ENCODE results near the gene TBC1D24. TPM values are rescaled to one million over a fixed set of nuclear protein-coding genes. Genes with fewer than 3 reads are reported as not detected.

The TBC1D24 gene
- total and polyA plus RNA-seq, 7 donors: 3.2 to 8.9 (median 6.0) TPM

DNA sequence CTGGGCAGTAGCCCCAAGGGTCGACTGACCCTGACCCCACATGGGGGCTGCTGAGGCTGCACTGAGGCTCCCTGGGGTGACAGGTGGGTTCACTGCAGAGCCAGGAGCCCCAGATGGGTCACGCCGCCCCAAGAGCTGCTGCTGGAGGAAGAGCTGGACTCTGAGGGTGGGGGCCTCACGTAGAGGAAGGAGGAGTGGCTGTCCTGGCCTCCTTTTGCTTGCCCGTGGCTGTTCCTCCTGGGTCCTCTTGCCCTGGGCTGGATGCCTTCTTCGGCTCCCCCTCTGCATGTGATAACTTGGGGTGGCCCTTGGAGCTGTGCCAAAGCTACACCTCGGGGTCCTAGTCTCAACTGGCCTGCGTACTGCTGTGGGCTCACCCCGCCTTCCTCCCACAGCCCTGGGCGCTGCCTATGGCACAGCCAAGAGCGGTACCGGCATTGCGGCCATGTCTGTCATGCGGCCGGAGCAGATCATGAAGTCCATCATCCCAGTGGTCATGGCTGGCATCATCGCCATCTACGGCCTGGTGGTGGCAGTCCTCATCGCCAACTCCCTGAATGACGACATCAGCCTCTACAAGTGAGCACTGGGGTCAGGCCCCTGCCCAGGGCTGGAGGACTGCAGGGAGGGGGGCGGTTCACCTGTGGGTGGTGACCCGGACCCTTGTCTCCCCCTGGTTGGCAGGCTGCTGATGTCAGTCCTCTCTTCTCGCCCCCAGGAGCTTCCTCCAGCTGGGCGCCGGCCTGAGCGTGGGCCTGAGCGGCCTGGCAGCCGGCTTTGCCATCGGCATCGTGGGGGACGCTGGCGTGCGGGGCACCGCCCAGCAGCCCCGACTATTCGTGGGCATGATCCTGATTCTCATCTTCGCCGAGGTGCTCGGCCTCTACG is 44.1 kb downstream of the TBC1D24 start:
- intact Hi-C loops (cut with DNase I): no loop called here
- ATAC-seq (peak in 1 of 4 donors; percentile 4), DNase-seq (peak; percentile 24 to 65)
- peak overlapping the region; percentile 73 for H3K4me3 ChIP-seq
- peak overlapping the region; percentile 95 for H3K27ac ChIP-seq
- TF ChIP-seq, protein P1, sequence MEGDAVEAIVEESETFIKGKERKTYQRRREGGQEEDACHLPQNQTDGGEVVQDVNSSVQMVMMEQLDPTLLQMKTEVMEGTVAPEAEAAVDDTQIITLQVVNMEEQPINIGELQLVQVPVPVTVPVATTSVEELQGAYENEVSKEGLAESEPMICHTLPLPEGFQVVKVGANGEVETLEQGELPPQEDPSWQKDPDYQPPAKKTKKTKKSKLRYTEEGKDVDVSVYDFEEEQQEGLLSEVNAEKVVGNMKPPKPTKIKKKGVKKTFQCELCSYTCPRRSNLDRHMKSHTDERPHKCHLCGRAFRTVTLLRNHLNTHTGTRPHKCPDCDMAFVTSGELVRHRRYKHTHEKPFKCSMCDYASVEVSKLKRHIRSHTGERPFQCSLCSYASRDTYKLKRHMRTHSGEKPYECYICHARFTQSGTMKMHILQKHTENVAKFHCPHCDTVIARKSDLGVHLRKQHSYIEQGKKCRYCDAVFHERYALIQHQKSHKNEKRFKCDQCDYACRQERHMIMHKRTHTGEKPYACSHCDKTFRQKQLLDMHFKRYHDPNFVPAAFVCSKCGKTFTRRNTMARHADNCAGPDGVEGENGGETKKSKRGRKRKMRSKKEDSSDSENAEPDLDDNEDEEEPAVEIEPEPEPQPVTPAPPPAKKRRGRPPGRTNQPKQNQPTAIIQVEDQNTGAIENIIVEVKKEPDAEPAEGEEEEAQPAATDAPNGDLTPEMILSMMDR (IDR thresholded peaks at IDR 0.05): no peak
- no peaks in the 10 kb centered on the region for H3K9me3 ChIP-seq
- peaks cover 60% of the 10 kb centered on the region for H3K4me1 ChIP-seq
- H3K36me3 ChIP-seq (ENCODE audit: insufficient read depth in 1 of 2, low read depth in 1 of 2): peaks cover 0 to 28% of the 10 kb centered on the region in 2 donors
- 72 to 82% (median 74%) methylated on average over 39 of the region's 39 CpGs for WGBS, 3 donors
- H3K27me3 ChIP-seq (ENCODE audit: insufficient read depth in 3 of 3, low read length in 2 of 3): no peaks in the 10 kb centered on the region

GRCh38 chr16:2519711-2520080 is 44.8 kb downstream of the TBC1D24 start:
- DNase-seq (peak in 1 of 2 donors; percentile 63), ATAC-seq (peak in 3 of 4 donors; percentile 2 to 12 (median 4))
- 39 to 46% (median 43%) methylated on average over 22 of the region's 22 CpGs for WGBS, 3 donors
- peak overlapping the region; percentile 95 for H3K27ac ChIP-seq
- H3K27me3 ChIP-seq (ENCODE audit: insufficient read depth in 3 of 3, low read length in 2 of 3): no peaks in the 10 kb centered on the region
- peaks cover 0 to 35% of the 10 kb centered on the region in 2 donors for H3K36me3 ChIP-seq (ENCODE audit: insufficient read depth in 1 of 2, low read depth in 1 of 2)
- H3K9me3 ChIP-seq: no peaks in the 10 kb centered on the region
- intact Hi-C loops (cut with DNase I): no loop called here
- peaks cover 60% of the 10 kb centered on the region for H3K4me1 ChIP-seq
- H3K4me3 ChIP-seq: peak overlapping the region; percentile 73
- TF ChIP-seq, protein P1 (IDR thresholded peaks at IDR 0.05): no peak

DNA sequence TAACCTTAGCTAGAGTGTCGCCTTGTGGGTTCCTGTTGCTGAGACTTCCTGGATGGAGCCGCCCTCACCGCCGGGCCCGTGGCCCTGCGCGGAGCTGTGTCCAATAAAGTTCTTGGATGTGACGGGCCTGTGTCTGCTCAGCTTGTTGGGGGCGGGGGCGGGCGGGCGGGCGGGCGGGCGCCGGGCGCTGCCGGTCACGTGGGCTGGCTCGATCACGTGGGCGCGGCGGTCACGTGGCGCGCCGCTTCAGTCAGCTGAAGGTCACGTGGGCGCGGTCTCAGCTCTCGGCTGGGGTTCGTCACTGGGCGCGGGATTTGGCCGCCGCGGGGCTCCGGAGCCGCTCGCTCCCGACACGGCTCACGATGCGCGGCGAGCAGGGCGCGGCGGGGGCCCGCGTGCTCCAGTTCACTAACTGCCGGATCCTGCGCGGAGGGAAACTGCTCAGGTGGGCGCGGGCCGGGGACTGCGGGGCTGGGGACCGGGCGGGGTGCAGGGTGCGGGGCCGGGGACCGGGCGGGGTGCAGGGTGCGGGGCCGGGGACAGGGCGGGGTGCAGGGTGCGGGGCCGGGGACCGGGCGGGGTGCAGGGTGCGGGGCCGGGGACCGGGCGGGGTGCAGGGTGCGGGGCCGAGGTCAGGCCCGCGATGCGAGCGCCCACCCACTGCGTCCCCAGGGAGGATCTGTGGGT is 45.3 kb downstream of the TBC1D24 start, which contains the start of gene AMDHD2:
TSS of gene AMDHD2 (plus strand) at position 275 of the 687 bp plus-strand sequence. CDS start at position 363, 88 bp downstream.
- Histone ChIP-seq H3K4me1 (peaks cover 55% of the 10 kb centered on the region), H3K36me3 (ENCODE audit: insufficient read depth in 1 of 2, low read depth in 1 of 2) (peaks cover 0 to 38% of the 10 kb centered on the region in 2 donors), H3K9me3 (no peaks in the 10 kb centered on the region), H3K27me3 (ENCODE audit: insufficient read depth in 3 of 3, low read length in 2 of 3) (no peaks in the 10 kb centered on the region), H3K4me3 (peak within 1 kb of the TSS; percentile 73), H3K27ac (peak within 1 kb of the TSS; percentile 95)
- ATAC-seq: peak; percentile 63 to 83 (median 80)
- TF ChIP-seq, protein P1 (IDR thresholded peaks at IDR 0.05): no peak
- intact Hi-C loops (cut with DNase I): no loop called here
- 0 to 1% (median 0%) methylated on average over 47 to 83 of the region's 83 CpGs for WGBS, 3 donors
- DNase-seq: peak; percentile 93 to 95

DNA sequence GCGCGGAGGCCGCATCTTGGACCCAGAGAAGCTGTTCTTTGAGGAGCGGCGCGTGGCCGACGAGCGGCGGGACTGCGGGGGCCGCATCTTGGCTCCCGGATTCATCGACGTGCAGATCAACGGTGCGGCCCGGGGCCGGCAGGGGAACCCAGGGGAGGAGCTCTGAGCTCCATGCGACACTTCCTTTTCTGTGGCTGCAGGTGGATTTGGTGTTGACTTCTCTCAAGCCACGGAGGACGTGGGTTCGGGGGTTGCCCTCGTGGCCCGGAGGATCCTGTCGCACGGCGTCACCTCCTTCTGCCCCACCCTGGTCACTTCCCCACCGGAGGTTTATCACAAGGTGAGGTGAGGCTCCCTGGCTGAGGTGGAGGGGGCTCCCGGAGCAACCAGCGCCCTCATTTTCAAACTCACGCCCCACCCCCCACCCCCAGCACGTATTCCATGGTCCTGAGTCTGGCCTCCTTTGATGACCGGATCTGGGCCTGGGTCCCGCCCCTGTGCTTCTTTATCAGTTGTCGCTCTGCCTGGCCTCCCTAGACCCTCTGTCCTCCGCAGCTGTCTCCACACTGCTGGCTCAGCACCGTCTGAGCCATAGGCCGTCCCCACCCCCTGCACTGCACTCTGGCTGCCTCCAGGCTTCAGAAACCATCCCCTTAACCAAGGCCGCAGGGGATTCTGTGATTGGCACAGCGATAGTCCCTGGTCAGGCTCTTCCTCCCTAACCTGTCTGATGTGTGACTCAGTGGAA is 46.0 kb downstream of the TBC1D24 start:
- ATAC-seq: no peak
- peaks cover 48% of the 10 kb centered on the region for H3K4me1 ChIP-seq
- H3K36me3 ChIP-seq (ENCODE audit: insufficient read depth in 1 of 2, low read depth in 1 of 2): peaks cover 0 to 46% of the 10 kb centered on the region in 2 donors
- H3K4me3 ChIP-seq: peak overlapping the region; percentile 73
- DNase-seq: peak; percentile 37 to 67
- intact Hi-C loops (cut with DNase I): no loop called here
- peak overlapping the region; percentile 95 for H3K27ac ChIP-seq
- TF ChIP-seq, protein P1 (IDR thresholded peaks at IDR 0.05): no peak
- H3K27me3 ChIP-seq (ENCODE audit: insufficient read depth in 3 of 3, low read length in 2 of 3): no peaks in the 10 kb centered on the region
- WGBS, 3 donors: 22 to 28% (median 24%) methylated on average over 39 to 41 of the region's 41 CpGs
- no peaks in the 10 kb centered on the region for H3K9me3 ChIP-seq
